DMS153 (cell line): ENCODE results near the gene EML6.

Experiments
- DNase-seq: peaks from one replicate; lab custom pipeline; 2025; lab: John Stamatoyannopoulos, UW

EML6 gene

DNA sequence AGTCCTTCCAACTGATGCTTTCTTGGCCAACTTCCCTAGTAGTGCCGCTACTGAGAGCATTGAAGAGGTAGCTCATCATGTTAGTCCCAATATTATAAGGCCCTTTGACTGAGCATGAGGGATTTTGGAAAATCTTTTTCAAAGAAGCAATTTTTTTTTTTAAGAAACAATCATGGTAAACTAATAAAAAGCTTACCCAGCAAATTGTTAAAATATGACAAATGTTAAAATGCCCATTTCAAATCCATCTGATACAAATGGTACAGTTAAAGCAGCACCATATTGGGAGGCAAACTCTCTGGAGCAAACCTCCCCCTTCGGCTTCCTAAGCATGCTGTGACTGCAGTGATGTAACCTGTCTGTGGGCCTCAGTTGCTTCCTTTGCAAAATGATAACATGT lies 191.2 kb downstream of the EML6 start:
- no peak for DNase-seq

- no peak for DNase-seq
Observed at GRCh38 chr2:54915101-54915500, 191.6 kb downstream of the EML6 start.

GRCh38 chr2:54916637-54917036 lies 193.2 kb downstream of the EML6 start:
- no peak for DNase-seq

- no peak for DNase-seq
Observed at GRCh38 chr2:54918647-54919280, 195.3 kb downstream of the EML6 start.

DNA sequence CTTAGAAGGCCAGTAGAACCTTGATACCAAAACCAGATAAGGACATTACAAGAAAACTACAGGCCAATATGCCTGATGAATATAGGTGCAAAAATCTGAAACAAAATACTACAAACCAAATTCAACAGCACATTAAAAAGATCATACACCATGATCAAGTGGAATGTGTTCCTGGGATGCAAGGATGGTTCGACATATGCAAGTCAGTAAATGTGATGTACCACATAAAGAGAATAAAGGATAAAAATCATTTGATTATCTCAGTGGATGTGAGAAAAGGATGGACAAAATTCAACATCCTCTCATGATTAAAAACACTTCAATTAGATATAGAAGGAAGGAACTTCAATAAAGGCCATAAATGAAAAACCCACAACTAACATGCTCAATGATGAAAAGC lies 197.2 kb downstream of the EML6 start:
- DNase-seq = no peak

DNA sequence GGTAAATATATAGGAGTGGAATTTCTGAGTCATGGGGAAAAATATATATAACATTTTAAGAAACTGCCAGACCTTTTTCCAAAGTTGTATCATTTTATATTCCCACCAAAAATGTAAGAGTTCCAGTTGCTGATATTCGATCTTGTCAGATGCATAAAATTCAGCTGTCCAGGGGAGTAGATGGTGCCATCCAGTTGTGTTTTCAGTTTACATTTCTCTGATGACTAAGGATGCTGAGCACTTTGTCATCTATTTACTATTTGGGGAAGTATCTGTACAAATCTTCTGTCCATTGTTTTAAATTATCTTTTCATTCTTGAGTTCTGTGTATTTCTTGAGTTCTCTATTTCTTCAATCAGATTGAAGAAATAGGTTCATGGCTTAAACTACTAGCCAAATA lies 200.7 kb downstream of the EML6 start:
- no peak for DNase-seq

- DNase-seq = no peak
Observed at GRCh38 chr2:54925022-54925421, 201.6 kb downstream of the EML6 start.

DNA sequence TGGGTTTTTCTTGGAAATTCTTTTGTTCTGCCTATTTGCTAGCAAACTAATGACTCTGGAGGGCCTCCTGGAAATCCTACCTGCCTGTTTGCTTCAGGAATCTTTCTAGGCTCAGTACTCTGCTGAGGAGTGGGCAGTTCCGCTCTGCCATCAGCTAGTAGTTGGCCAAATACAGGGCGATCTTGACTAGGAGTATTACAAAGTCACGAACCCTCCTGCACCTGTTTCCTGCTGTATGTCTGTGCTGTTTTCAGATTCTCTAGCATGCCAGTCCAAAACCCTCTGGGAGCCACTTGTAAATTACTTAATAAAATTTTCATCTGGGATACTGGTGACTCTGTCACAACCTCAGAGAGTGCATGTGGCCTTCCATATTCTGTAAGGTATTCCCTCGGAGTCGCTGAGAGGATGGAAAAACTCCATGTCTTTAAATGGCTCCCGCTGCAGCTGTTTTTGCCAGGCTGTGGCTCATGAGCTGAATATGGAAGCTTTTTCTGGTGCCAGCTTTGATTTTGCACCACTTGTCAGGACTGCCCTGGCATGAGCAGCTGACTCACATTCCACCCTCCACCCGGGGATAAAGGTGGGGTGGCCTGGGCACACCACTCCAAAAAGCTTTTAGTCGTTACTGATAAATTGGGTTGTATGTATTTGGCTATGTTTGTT lies 203.8 kb downstream of the EML6 start:
- no peak for DNase-seq

- DNase-seq = no peak
Observed at GRCh38 chr2:54927751-54928615, 204.5 kb downstream of the EML6 start.

GRCh38 chr2:54928719-54929118 lies 205.3 kb downstream of the EML6 start:
- DNase-seq = no peak

- DNase-seq = no peak
Observed at GRCh38 chr2:54931473-54931872, 208.0 kb downstream of the EML6 start.

DNA sequence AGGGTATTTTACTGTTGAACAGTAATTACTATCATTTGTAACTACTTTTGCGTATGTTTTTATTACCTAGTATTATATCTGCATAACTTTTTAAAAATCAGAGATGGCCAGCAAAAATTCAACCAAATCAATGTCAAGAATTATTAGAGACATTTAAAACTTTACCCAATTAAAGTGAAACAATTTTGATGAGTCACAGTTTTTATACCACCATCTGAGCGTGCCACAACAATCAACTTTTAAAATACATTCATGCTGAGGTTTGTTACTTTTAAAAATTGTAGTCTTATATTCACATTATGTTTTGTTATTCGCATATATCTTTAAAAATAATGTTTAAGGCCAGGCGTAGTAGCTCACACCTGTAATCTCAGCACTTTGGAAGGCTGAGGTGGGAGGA lies 211.9 kb downstream of the EML6 start:
- DNase-seq = no peak

- no peak for DNase-seq
Observed at GRCh38 chr2:54936766-54937165, 213.3 kb downstream of the EML6 start.

DNA sequence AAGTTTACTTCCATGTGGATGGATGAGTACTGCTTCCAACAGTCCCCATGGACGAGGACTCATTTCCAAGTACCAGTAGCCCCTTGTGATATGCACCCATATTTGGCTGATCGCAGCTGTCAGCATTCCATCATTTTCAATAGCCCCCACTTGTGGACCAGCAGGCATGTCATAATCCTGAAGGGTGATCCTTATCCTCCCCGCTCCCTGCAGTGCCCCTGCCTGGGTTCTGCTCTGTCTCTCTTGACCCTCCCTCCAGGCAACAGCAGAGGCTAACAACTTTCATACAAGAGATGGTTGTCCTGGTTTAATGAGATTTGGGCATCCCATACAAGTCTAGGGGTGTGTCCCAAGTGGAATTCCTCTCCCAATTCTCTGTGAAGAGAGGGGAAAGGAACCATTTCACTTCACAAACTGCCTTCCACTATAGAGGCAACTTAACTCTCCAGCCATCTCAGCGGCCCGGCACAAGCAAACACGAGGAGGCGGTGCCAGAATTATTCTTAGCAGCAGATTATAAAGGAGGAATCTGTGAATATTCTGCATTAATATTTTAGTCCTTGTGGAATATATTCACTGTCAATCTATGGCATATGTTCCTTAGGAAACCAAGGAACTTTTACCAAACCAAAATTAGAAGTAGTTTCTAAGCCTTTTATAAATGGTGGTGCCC lies 216.1 kb downstream of the EML6 start:
- no peak for DNase-seq

GRCh38 chr2:54940723-54941122 lies 217.3 kb downstream of the EML6 start:
- DNase-seq = no peak

DNA sequence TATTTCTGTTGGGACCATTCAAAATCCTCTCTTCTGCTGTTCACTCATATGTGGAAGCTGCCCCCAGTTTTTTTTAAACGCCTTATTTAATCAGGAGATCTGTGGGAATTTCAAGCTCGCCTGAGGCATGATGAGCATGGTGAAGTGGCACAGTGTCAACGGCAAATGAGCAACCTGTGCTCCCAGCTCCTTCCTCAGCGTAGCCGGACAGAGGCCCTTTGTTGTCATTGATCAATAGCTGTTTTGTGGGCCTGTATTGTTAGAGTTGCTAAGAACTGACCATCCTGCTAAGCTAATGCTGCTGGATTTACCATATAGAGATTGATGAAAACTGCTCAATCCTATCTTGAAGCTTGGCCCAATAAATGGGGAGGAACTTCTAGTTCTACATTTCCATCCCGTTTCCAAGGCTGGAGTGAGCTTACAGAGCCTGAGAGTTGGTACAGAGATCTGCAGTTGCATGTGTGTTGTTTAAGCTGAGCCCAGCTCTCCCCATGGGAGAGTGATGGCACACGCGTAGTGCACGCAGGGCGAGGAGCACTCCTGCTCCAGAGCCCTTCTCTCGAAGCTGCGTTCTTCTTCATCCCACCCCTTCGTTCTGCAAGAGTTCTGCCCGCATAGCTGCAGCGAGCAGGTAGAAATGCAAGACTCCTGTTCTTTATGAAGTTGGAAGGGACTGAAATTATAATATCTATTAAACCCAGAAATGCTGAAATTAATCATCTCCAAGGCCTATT lies 218.0 kb downstream of the EML6 start:
- no peak for DNase-seq

DNA sequence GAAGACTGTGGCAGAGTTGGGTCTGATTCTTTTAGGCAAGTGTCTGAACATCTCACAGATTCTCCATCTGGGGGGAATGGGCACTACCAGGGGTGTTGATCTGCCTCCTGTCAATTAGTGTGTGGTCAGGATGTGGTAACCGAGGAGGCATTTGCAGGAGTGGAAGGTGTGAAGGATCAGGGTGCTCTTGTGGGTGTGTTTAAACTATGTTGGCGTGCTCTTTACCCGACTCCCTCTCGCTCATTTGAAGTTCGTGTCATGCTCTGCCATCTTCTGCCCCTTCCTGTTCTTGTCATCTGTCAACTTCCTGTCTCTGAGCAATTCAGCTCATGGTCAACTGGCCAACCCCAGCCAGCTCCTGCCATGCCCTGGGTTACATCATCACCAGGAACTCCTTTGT lies 218.9 kb downstream of the EML6 start:
- no peak for DNase-seq

GRCh38 chr2:54944724-54945326 lies 221.4 kb downstream of the EML6 start:
- DNase-seq = no peak

DNA sequence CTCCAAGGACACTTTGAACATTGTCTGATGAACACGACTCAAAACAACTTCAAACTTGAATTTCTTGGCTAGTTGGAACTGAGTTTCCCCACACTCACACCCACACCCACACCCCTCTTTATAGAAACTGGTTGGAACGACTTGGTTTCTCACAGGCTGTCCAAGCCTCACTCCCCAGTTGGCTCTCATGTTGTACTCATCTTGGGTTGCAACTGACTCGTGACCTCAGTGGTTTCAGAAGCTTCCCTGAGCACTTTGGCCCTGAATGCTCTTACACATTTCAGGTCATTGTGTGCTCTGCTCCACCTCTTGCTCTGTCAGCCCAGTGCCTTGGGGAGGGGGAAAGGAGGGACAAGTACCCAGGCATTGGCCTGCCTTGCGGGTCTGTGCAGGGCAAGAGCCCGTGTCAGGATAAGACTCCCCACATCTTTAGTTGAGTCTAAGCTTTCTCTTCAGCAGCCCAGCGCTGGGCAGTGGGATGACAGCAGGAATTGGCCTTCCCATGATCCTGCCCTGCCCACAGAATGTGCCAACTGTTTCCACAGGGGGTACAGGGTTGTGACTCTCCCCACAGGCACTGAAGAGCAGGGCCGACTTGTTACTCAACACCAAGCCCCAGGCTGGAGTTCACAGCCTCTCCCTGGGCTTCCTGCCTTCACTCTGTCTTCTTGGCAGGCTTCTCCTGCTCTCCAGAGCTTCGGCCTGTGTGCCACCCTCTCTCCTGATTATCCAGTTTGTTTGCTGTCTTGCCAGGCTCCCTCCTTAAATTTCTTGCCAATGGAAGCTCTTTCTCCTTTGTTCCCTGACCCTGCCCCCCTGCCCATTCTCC lies 222.1 kb downstream of the EML6 start:
- no peak for DNase-seq

DNA sequence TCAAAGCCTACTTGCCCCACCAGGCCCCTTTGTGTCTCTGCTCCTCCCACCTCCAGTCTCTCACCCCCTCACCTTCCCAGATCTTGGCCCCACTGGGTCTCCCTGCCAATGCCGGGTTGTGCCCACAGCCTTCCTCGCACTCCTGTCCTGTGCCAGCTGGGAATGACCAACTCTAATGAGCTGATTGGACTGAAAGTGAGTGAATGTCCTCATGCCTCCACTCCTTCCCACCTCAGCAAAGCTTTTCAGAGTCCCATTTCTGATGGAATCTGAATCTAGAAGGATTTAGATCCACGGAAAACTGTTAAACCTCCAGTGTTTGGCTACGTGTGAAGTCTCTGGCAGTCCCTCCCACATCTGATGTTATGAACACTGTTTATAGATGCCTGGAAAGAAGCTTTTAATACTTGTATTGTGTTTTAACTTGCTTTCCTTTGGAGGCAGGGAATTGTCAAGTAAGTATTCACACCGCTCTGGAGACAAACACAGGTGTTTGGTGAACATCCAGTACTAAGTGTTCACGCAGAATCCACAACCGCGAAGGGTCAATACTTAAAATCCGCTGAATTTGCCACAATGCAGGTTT lies 222.9 kb downstream of the EML6 start:
- no peak for DNase-seq
